Hepatocyte (in vitro differentiated cells): ENCODE data around the gene GDPD3. TPM values are rescaled to one million over a fixed set of nuclear protein-coding genes. Genes with fewer than 3 reads are reported as not detected.

ENCODE experiments used
- DNase-seq: peaks from one replicate; pipeline ENCODE4 v3.0.0-alpha.2; 2016; ENCODE audit warnings: low spot score
- H2AFZ ChIP-seq: fragments of 200-600 bp; sonication (generic); 2 replicates; pipeline ENCODE4 v1.6.0; 2016; ENCODE audit warnings: antibody characterized with exemption, mild to moderate bottlenecking
- H3K27ac ChIP-seq: fragments of 200-600 bp; sonication (generic); 2 replicates; pipeline ENCODE4 v1.5.1; 2016; ENCODE audit warnings: mild to moderate bottlenecking
- H3K27me3 ChIP-seq: fragments of 200-600 bp; sonication (generic); 2 replicates; pipeline ENCODE4 v1.6.1; 2016
- H3K36me3 ChIP-seq: fragments of 200-600 bp; sonication (generic); replicated peaks from 2 replicates; pipeline ENCODE4 v1.5.1; 2016; ENCODE audit warnings: low read depth; ENCODE audit not compliant: insufficient read depth
- H3K4me1 ChIP-seq: fragments of 200-600 bp; sonication (generic); 2 replicates; pipeline ENCODE4 v1.5.1; 2016; ENCODE audit warnings: mild to moderate bottlenecking, moderate library complexity; ENCODE audit not compliant: insufficient read depth
- H3K4me2 ChIP-seq: fragments of 200-600 bp; sonication (generic); 2 replicates; pipeline ENCODE4 v1.6.0; 2016
- H3K4me3 ChIP-seq: fragments of 200-600 bp; sonication (generic); 2 replicates; pipeline ENCODE4 v1.5.1; 2016; ENCODE audit warnings: mild to moderate bottlenecking
- H3K79me2 ChIP-seq: fragments of 200-600 bp; sonication (generic); 2 replicates; pipeline ENCODE4 v1.6.0; 2017; ENCODE audit warnings: mild to moderate bottlenecking
- H3K9me2 ChIP-seq: fragments of 200-600 bp; sonication (generic); replicated peaks from 2 replicates; pipeline ENCODE4 v1.6.0; 2017; ENCODE audit warnings: mild to moderate bottlenecking; ENCODE audit not compliant: insufficient read depth
- H3K9me3 ChIP-seq: fragments of 200-600 bp; sonication (generic); 2 replicates; pipeline ENCODE4 v1.5.1; 2016; ENCODE audit warnings: low read depth, mild to moderate bottlenecking
- H4K20me1 ChIP-seq: fragments of 200-600 bp; sonication (generic); 2 replicates; pipeline ENCODE4 v1.6.0; 2016; ENCODE audit warnings: mild to moderate bottlenecking; ENCODE audit not compliant: insufficient read depth, poor library complexity, severe bottlenecking
- CTCF ChIP-seq: fragments of 200-600 bp; sonication (generic); IDR thresholded peaks from 2 replicates; pipeline ENCODE4 v1.5.1; 2016; ENCODE audit warnings: antibody characterized with exemption, mild to moderate bottlenecking; ENCODE audit not compliant: poor library complexity
- EZH2 ChIP-seq: fragments of 200-600 bp; sonication (generic); IDR thresholded peaks from 2 replicates; pipeline ENCODE4 v1.6.1; 2016; ENCODE audit warnings: antibody characterized with exemption, mild to moderate bottlenecking, borderline replicate concordance
- EZH2phosphoT487 ChIP-seq: fragments of 200-600 bp; sonication (generic); IDR thresholded peaks from one replicate; pipeline ENCODE4 v1.6.1; 2018; ENCODE audit warnings: antibody characterized with exemption, mild to moderate bottlenecking, low read depth, moderate library complexity; ENCODE audit not compliant: unreplicated experiment, severe bottlenecking
- WGBS: methylation state at CpG from one replicate; pipeline ENCODE4 v1.1.6; 2016; ENCODE audit warnings: low lambda C conversion rate; ENCODE audit errors: missing lambda C conversion rate; 5-methylcytosine and 5-hydroxymethylcytosine counted together
- polyA plus RNA-seq: library from polyadenylated mRNA; unstranded; fragments of >200 nt; fragmentation: Nextera tagmentation; extraction: Ambion mirVana; gene quantifications from 2 replicates; pipeline ENCODE4 v1.2.1, GENCODE V29; 2016
- total RNA-seq: library from RNA; depleted of rRNA; stranded (reverse); fragments of >200 nt; gene quantifications from 2 replicates; pipeline ENCODE4 v1.2.3, GENCODE V29; 2014

The GDPD3 gene
- total and polyA plus RNA-seq, 2 experiments from 2014 or later: 0.67 to 5.4 TPM

GRCh38 chr16:30076276-30076791 is 37.0 kb downstream of the GDPD3 start:
- H3K79me2 ChIP-seq: peaks cover 50% of the 10 kb centered on the region
- WGBS: 7% methylated on average over 28 of the region's 33 CpGs
- peaks cover 23% of the 10 kb centered on the region for H3K4me1 ChIP-seq
- peak overlapping the region; percentile 36 for H2AFZ ChIP-seq
- peak overlapping the region; percentile 99 for H3K27ac ChIP-seq
- H3K9me3 ChIP-seq: no peaks in the 10 kb centered on the region
- peak overlapping the region; percentile 92 for H3K4me2 ChIP-seq
- H3K36me3 ChIP-seq: no peaks in the 10 kb centered on the region
- peak overlapping the region; percentile 82 for H3K4me3 ChIP-seq
- H4K20me1 ChIP-seq: peaks cover 21% of the 10 kb centered on the region
- no peaks in the 10 kb centered on the region for H3K9me2 ChIP-seq
- DNase-seq: no peak
- no peaks in the 10 kb centered on the region for H3K27me3 ChIP-seq
- TF ChIP-seq EZH2 (no peak), CTCF (no peak), EZH2phosphoT487 (no peak)

GRCh38 chr16:30075503-30076275 is 37.6 kb downstream of the GDPD3 start, which contains the start of gene PPP4C:
Gene PPP4C, plus strand, starts transcription at chr16:30075994. Its CDS starts 384 bp downstream, at chr16:30076378.
- Histone ChIP-seq H3K79me2 (peaks cover 45% of the 10 kb centered on the region), H3K27ac (peak within 1 kb of the TSS; percentile 99), H3K27me3 (no peaks in the 10 kb centered on the region), H3K9me3 (no peaks in the 10 kb centered on the region), H2AFZ (peak within 1 kb of the TSS; percentile 77), H4K20me1 (peaks cover 21% of the 10 kb centered on the region), H3K9me2 (no peaks in the 10 kb centered on the region), H3K36me3 (no peaks in the 10 kb centered on the region), H3K4me2 (peak within 1 kb of the TSS; percentile 92), H3K4me3 (peak within 1 kb of the TSS; percentile 82), H3K4me1 (peaks cover 21% of the 10 kb centered on the region)
- WGBS: 7% methylated on average over 29 of the region's 67 CpGs
- TF ChIP-seq CTCF: peak; percentile 11
- no peak for TF ChIP-seq EZH2phosphoT487
- no peak for TF ChIP-seq EZH2
- DNase-seq: peak; percentile 95

- Histone ChIP-seq H3K9me3 (no peaks in the 10 kb centered on the region), H3K27me3 (no peaks in the 10 kb centered on the region), H3K79me2 (peaks cover 41% of the 10 kb centered on the region), H3K27ac (no peak overlapping the region), H3K4me1 (peaks cover 16% of the 10 kb centered on the region), H2AFZ (no peak overlapping the region), H4K20me1 (peaks cover 15% of the 10 kb centered on the region), H3K36me3 (no peaks in the 10 kb centered on the region), H3K4me2 (no peak overlapping the region), H3K9me2 (no peaks in the 10 kb centered on the region), H3K4me3 (no peak overlapping the region)
- no peak for DNase-seq
- TF ChIP-seq EZH2phosphoT487 (no peak), EZH2 (no peak), CTCF (no peak)
These were observed 42.8 kb downstream of the GDPD3 start for GRCh38 chr16:30070490-30070889.
